Right lobe of liver (tissue), 4 donors: ENCODE data around the gene FAM204A.

Experiments used
- CTCF ChIP-seq, 4 donors: fragments of 200-600 bp in 3 of 4; fragments of 450-650 bp in 1 of 4; IDR thresholded peaks; one replicate each; pipeline versions ENCODE4 v1.5.1 to v1.8.0; 2016 to 2022; ENCODE audit warnings: antibody characterized with exemption in 4 of 4, mild to moderate bottlenecking in 2 of 4
- POLR2A ChIP-seq: fragments of 450-650 bp; IDR thresholded peaks from one replicate; pipeline ENCODE4 v1.6.1; 2017; ENCODE audit warnings: antibody characterized with exemption, mild to moderate bottlenecking
- donor health status: DM: no; HTN: no; CAD: no.
- donor health status: DM: no; HTN: no; CAD: no.
- donor health status: DM: no; HTN: yes; CAD: no.

- TF ChIP-seq POLR2A = no peak
- no peak for TF ChIP-seq CTCF (IDR thresholded peaks at IDR 0.05)
These were observed 31.3 kb downstream of the FAM204A start for GRCh38 chr10:118310822-118311221.
